Measurements from ENCODE around the gene UBASH3A.

UBASH3A gene

GRCh38 chr21:42495027-42495426 is 91.3 kb downstream of the UBASH3A start:
- DNase-seq: no peak

DNA sequence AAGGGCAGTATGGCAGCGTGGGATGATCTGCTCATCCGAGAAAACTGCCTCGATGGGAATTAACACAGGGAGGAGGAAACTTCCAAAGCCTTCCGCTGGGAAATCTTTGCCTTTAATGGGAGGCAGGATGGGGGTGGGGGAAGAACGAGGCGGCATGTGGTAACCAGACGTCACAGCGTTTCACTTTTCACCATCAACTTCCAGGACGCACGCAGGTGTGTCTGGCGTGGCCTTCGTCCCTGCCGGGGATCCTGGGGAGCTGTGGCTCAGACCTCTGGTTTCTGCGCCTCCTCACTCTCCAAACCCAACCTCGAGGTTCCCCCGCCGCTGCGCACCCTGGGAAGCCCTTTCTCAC is 92.0 kb downstream of the UBASH3A start:
- DNase-seq: no peak

DNA sequence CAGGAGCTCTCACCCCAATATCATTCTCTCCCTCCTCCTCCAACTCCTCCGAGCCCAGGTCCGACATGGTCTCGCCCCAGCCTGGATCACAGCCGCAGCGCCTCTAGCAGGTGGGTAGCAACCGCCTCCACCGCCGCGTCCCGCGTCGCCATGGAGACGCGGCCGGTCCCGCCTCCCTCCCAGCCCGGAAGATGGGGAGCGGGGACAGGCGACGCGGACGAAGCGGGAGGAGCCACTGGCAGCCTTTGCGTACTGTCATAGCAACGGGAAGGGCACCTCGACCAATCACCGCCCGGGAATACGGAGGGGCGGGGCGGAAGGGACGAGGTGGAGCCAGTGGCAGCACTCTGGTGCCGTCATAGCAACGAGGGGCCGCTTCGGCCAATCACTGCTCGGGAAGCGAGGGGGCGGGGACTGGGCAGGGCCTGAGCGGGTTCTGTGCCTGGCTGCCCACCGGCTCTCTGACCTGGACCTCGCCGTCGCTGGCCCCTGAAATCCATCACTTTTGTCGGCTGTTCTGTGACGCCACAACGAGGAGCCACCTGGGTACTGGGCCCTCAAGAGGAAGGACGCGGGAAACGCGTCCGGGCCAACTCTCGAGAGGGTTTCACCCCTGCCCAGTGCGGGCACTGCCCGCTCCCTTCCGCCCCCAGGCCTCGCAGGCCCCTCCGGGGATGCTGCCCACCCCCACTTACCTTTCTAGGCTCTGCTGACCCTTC is 92.6 kb downstream of the UBASH3A start, which contains the start of gene RSPH1:
Gene RSPH1 (minus strand): TSS at position 105 of the 719 bp plus-strand sequence. CDS start 38 bp downstream, at position 67.
- peak; percentile 97 for DNase-seq

- no peak for DNase-seq
These were observed 93.1 kb downstream of the UBASH3A start for GRCh38 chr21:42496839-42497202.

Measured in fibroblast of skin of right biceps (primary cell).